Adrenal gland (tissue), 5 donors: ENCODE measurements around the gene SP140.

Experiments used
- POLR2A ChIP-seq, 2 donors: fragments of 450-650 bp; IDR thresholded peaks; one replicate each; pipeline ENCODE4 v1.6.1; 2017; ENCODE audit warnings: antibody characterized with exemption in 2 of 2, mild to moderate bottlenecking in 2 of 2, moderate library complexity in 1 of 2
- TF ChIP-seq, protein P1 (sequence below), 6 experiments: fragments of 450-650 bp in 4 of 6; fragments of 200-600 bp in 2 of 6; sonication (generic) in 1 of 6; IDR thresholded peaks; 1 replicate in 5 of 6; 2 replicates in 1 of 6; pipeline versions ENCODE4 v1.5.1 to v1.8.0; 2016 to 2021; ENCODE audit warnings: antibody characterized with exemption in 6 of 6, mild to moderate bottlenecking in 2 of 6, moderate library complexity in 1 of 6
- donor health status: DM: no; HTN: no; CAD: no.

DNA sequence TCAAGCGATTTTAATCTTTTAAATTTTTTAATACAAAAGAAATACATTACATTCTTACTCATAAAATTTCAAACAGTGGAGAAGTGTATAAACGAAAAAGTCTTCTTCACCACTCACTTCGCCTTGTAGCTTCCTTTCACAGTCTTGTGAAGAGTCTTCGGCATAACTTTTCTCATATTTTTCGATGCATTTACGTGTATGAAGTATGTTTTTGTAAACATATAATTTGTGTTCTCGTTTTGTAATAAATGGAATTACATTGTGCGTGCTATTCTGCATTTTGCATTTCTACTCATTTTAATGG lies 102.6 kb downstream of the SP140 start:
- TF ChIP-seq, protein P1, sequence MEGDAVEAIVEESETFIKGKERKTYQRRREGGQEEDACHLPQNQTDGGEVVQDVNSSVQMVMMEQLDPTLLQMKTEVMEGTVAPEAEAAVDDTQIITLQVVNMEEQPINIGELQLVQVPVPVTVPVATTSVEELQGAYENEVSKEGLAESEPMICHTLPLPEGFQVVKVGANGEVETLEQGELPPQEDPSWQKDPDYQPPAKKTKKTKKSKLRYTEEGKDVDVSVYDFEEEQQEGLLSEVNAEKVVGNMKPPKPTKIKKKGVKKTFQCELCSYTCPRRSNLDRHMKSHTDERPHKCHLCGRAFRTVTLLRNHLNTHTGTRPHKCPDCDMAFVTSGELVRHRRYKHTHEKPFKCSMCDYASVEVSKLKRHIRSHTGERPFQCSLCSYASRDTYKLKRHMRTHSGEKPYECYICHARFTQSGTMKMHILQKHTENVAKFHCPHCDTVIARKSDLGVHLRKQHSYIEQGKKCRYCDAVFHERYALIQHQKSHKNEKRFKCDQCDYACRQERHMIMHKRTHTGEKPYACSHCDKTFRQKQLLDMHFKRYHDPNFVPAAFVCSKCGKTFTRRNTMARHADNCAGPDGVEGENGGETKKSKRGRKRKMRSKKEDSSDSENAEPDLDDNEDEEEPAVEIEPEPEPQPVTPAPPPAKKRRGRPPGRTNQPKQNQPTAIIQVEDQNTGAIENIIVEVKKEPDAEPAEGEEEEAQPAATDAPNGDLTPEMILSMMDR (IDR thresholded peaks at IDR 0.05) = no peak
- no peak for TF ChIP-seq POLR2A (IDR thresholded peaks at IDR 0.05)
